GOT3 (cell line): ENCODE measurements around the gene ZNF521.

ENCODE experiments used
- DNase-seq: peaks from one replicate; lab custom pipeline; 2025; ENCODE audit warnings: mixed read lengths; lab: John Stamatoyannopoulos, UW

Gene ZNF521

DNA sequence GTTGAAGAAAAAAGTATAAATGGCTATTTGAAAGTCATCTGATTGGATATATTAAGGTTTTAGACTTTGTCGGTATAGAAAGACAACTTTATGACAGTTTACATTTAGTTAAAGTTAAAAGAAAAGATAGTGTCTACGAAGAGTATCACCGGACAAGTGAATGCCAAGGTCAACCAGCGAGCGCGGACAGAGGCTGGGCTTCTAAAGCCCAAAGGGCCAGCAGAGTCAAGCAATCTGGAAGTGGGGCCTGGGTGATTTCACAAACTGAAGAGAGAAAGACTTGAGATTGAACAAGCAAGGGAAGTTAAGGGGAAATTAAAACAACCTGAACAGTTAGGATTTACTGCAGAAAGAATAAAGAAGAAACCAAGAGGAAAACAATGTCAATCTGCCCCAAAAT lies 16.3 kb downstream of the ZNF521 start:
- DNase-seq, result no peak

- no peak for DNase-seq
Measured at GRCh38 chr18:25335062-25335461, 16.9 kb downstream of the ZNF521 start.

GRCh38 chr18:25334588-25334987 lies 17.4 kb downstream of the ZNF521 start:
- no peak for DNase-seq

GRCh38 chr18:25332002-25332401 lies 20.0 kb downstream of the ZNF521 start:
- no peak for DNase-seq

DNA sequence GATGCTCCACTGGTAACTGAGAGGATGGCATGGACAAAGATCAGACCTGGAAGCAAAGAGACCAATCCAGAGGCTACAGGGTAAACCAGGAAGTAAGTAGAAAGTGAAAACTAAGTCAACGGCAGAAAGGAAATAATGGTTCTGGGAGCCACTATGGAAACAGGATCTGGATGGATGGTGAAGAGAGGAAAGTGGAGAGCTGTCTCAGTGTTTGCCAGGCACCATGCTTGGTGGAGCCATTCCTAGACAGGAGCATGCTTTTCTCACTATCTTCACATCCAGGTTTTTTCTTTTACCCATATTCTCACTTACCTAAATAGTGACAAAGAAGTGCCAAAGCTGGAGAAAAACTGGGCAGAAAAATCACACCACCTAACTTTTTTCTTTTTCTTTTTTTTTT lies 22.2 kb downstream of the ZNF521 start:
- DNase-seq, result no peak

GRCh38 chr18:25327584-25327983 lies 24.4 kb downstream of the ZNF521 start:
- no peak for DNase-seq

DNA sequence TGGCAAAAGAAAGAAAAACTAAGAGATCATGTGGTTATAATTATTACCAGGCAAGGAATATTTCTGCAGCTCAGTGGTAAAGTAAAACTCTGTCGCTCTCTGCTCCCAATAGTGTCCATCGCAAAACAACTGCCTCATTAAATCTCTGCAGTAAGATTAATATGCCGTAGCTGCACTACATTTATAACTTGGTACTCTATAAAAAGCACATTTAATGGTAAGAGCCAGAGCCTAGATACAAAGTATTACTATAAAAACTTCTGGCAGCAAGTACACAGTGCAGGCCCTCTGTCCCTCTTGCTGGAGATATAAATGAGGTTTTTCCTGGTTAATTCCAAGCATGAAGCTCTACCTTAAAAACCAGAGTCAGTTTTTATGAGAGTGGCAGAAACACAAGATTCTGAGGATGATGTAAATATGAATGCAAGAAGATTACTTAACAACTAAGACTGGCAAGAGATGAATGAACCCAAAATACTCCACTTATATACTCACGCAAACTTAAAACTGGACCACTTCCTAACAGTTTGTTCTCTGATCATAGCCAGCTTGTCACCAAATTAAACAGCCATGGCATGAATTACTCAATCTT lies 25.5 kb downstream of the ZNF521 start:
- no peak for DNase-seq

DNA sequence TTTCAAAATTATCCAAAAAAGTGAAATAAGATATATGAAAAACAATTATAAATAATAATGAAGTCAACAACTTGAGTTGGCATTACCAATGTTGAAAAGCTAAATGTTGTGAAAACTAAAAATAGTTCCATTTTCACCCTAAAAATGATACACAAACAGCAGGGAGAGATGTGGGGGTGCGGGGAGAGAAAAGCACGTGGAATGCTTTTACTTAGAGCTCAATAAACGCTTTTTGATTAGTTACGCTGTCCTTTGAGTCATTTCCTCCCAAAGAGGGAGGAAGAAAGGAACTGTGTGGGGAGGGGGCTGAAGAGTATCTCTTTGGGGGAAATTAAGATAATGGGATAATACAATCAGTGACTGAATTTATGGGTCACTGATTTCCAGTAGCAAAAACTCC lies 29.2 kb downstream of the ZNF521 start:
- DNase-seq, result no peak

- DNase-seq, result no peak
Measured at GRCh38 chr18:25316381-25317018, 35.5 kb downstream of the ZNF521 start.

DNA sequence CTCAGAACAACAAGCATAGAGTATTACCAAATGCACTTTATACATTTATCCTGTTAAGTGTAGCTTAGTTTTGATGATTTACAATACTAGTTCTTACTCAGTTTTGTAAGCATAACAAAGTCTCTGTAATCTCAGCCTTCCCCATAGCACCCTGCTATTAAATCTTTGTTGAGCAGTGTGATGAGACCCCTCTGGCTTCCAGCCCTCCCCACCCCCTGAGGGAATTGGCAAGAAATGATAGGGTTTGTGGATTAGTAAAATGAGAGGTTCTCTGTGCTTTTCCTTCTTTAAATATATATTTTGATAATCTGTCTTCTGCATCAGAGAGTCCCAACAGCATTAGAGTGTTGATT lies 37.2 kb downstream of the ZNF521 start:
- no peak for DNase-seq

- DNase-seq, result no peak
Measured at GRCh38 chr18:25314151-25314837, 37.7 kb downstream of the ZNF521 start.

- no peak for DNase-seq
Measured at GRCh38 chr18:25313268-25313667, 38.7 kb downstream of the ZNF521 start.

DNA sequence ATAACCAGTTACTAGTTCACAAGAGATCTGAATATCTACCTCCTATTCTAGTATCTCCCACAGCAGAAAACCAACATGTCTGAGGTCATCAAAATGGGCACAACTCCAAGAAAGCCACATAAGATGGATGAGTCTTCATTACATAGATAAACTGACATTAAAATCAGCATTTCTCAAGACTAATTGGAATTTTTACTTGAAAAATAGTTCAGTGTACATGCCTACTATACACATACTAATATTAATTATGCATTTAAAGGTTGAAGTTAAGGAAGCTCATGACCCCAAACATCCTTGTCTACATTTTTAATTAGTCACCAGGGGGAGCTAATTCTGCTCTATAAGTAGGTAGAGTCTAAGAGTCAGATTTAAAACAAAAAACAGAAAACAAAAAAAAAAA lies 41.9 kb downstream of the ZNF521 start:
- no peak for DNase-seq

DNA sequence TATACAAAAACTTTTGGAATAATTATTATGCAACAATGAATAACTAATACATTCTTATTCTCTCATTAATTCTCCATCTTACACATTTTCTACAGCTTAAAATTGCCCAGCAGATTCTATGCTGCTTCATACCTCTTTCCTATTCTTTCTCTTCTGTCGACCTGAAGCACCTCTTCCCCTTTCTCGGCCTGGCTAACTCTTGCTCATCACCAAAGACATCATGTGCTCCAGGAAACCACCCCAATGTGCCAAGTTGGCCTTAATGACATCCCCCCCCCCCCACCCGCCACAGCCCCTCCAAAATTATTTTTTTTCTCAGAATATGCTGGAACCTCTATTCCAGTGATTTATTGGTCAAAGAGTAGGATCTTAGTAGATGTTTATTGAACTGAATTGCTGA lies 43.6 kb downstream of the ZNF521 start:
- no peak for DNase-seq

- no peak for DNase-seq
Measured at GRCh38 chr18:25307192-25307591, 44.8 kb downstream of the ZNF521 start.

- no peak for DNase-seq
Measured at GRCh38 chr18:25306671-25307070, 45.3 kb downstream of the ZNF521 start.

GRCh38 chr18:25305584-25305983 lies 46.4 kb downstream of the ZNF521 start:
- DNase-seq, result no peak

DNA sequence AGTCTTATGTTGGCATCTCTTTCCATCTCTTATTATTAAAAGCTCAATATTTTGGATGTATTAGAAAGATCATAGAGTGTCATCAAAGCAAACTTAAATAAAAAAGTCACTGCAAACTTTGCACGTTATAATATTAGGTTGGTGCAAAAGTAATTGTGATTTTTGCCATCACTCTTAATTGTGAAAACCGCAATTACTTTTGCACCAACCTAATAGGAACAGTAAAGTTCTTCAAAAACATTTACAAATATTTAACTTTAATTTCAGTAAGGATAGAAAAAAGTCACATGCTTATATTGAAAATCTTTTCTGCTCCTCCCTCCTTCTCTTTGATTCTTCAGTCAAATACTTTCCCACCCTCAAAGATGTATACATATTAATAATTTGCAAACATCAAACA lies 51.5 kb downstream of the ZNF521 start:
- DNase-seq, result no peak

GRCh38 chr18:25299426-25300300 lies 52.3 kb downstream of the ZNF521 start:
- no peak for DNase-seq

DNA sequence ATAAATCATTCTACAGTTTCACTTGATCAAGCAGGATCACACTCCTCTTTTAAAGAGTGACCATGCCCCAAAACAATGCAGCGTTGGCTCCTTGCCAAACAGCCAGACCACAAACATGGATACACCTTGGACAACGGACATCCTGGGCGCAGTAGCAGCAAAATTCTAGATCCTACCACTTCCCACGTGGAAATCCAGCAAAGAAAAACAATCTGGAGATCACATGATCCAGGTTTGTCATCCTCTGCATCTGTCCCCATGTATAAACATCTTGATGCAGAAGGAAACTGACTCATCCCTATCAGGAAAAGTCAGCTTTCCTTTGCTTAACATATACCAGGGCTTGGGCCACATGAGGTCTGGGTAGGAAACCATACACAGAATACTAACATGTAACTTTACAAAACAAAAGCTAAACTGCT lies 53.1 kb downstream of the ZNF521 start:
- DNase-seq, result no peak

DNA sequence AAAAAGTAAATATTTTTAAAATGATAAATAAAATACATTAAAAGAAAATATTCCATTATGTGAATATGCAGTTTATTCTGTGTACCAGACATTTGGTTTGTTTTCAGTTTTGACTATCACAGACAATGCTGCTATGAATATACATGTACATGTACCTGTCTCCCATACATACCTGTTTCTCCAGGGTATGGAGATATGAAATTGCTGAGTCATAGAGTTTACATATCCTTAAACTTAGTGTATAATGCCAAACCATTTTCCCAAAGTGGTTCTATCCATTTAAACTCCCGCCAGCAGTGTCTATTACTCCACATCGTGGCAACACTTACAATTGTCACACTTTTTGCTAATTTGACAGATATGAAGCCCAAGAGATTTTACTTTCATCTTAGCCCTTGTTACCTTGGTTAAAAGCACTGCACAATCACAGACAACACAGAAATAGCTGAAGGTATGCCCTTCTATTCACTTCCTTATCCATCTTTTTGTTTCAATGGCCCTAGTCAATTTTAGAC lies 56.3 kb downstream of the ZNF521 start:
- DNase-seq, result no peak

DNA sequence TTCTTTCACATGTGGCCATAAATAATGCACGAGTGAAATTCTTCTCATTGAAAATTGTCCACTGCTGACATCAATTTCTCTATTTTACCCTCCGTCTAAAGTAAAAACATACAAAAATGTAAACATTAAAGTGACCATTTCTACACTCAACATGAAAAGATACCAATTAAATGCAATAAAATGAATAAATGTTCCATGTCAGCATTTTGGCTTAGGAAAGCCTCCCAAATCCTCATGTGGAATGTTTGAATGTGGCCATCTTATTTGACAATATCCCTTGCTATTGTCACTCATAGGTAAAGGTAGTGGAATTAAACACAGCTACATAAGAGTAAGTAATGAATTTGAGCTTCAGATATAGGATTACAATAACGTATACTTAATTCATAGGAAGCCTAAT lies 60.8 kb downstream of the ZNF521 start:
- no peak for DNase-seq
